IMR-90 (cell line): ENCODE measurements around the gene GIPC3. TPM values are rescaled to one million over a fixed set of nuclear protein-coding genes. Genes with fewer than 3 reads are reported as not detected.

ENCODE experiments used
- ATAC-seq: fragments of 200-7000 bp; cut with Tn5 transposase; 2 replicates; pipeline ENCODE4 v1.9.1; 2020; ENCODE audit warnings: low read depth, mild to moderate bottlenecking, moderate library complexity
- BruUV-seq: library from RNA; stranded (reverse); fragments of 400-500 nt; replicated peaks from 2 replicates; lab custom pipeline; 2021; lab: Mats Ljungman, UMichigan
- CTCF ChIA-PET: fragments of 300-600 bp; formaldehyde crosslinking; extraction: SDS; loops from one replicate; lab custom pipeline; 2021; ENCODE audit warnings: antibody characterized with exemption; lab: Yijun Ruan, JAX
- POLR2A ChIA-PET: fragments of 300-600 bp; sonication (Branson Sonifier 250); formaldehyde crosslinking; loops from one replicate; lab custom pipeline; 2022; ENCODE audit warnings: antibody characterized with exemption; ENCODE audit not compliant: unreplicated experiment; lab: Charles Lee
- DNase-seq: peaks from one replicate; pipeline ENCODE4 v3.0.0; 2013
- H2AFZ ChIP-seq: replicated peaks from 2 replicates; pipeline ENCODE3; 2013; ENCODE audit warnings: low read length, mild to moderate bottlenecking; ENCODE audit not compliant: poor library complexity
- H2AK5ac ChIP-seq: 2 replicates; pipeline ENCODE4 v1.6.1; 2013; ENCODE audit warnings: low read depth, low read length, inconsistent platforms
- H2AK9ac ChIP-seq: replicated peaks from 2 replicates; pipeline ENCODE3; 2013; ENCODE audit warnings: mild to moderate bottlenecking, low read depth, low read length, moderate library complexity; ENCODE audit not compliant: poor library complexity
- H2BK120ac ChIP-seq: 2 replicates; pipeline ENCODE4 v1.6.1; 2013; ENCODE audit warnings: low read depth, low read length, inconsistent platforms
- H2BK15ac ChIP-seq: 3 replicates; pipeline ENCODE4 v1.6.1; 2013; ENCODE audit warnings: low read depth, low read length, inconsistent platforms
- H2BK20ac ChIP-seq: 2 replicates; pipeline ENCODE4 v1.6.1; 2013; ENCODE audit warnings: low read depth, mild to moderate bottlenecking, inconsistent platforms, low read length, moderate library complexity
- H2BK5ac ChIP-seq: 2 replicates; pipeline ENCODE4 v1.6.1; 2013; ENCODE audit warnings: mild to moderate bottlenecking, low read depth, low read length, inconsistent platforms; ENCODE audit not compliant: poor library complexity, severe bottlenecking
- H3K14ac ChIP-seq: replicated peaks from 2 replicates; pipeline ENCODE4 v1.6.1; 2013; ENCODE audit warnings: low read depth, low read length, inconsistent platforms
- H3K18ac ChIP-seq: 2 replicates; pipeline ENCODE4 v1.6.1; 2013; ENCODE audit warnings: low read depth, low read length, control low read depth
- H3K23ac ChIP-seq: 2 replicates; pipeline ENCODE4 v1.6.1; 2013; ENCODE audit warnings: low read depth, low read length, inconsistent platforms
- H3K27ac ChIP-seq: 2 replicates; pipeline ENCODE4 v1.5.1; 2013; ENCODE audit warnings: mild to moderate bottlenecking, control low read depth, low read length; ENCODE audit not compliant: insufficient read depth
- H3K27me3 ChIP-seq: 2 replicates; pipeline ENCODE4 v1.6.1; 2013; ENCODE audit warnings: low read length; ENCODE audit not compliant: control insufficient read depth, insufficient read depth
- H3K36me3 ChIP-seq: 2 replicates; pipeline ENCODE4 v1.6.1; 2013; ENCODE audit warnings: low read length, mixed read lengths; ENCODE audit not compliant: control insufficient read depth, insufficient read depth
- H3K4ac ChIP-seq: 2 replicates; pipeline ENCODE4 v1.6.1; 2013; ENCODE audit warnings: low read depth, low read length, inconsistent platforms
- H3K4me1 ChIP-seq: 2 replicates; pipeline ENCODE4 v1.6.1; 2013; ENCODE audit warnings: low read length, mixed read lengths; ENCODE audit not compliant: control insufficient read depth, insufficient read depth
- H3K4me2 ChIP-seq: 2 replicates; pipeline ENCODE4 v1.6.1; 2013; ENCODE audit warnings: low read depth, mild to moderate bottlenecking, control low read depth, low read length, moderate library complexity
- H3K4me3 ChIP-seq: 2 replicates; pipeline ENCODE4 v1.5.1; 2013; ENCODE audit warnings: low read depth, mild to moderate bottlenecking, control low read depth, low read length, moderate library complexity; ENCODE audit not compliant: insufficient read depth
- H3K56ac ChIP-seq: 2 replicates; pipeline ENCODE4 v1.6.1; 2013; ENCODE audit warnings: low read length, inconsistent platforms; ENCODE audit not compliant: insufficient read depth; ENCODE audit errors: extremely low read depth
- H3K79me1 ChIP-seq, 2 experiments: 2 replicates each; pipeline ENCODE4 v1.6.1; 2013; ENCODE audit warnings: low read length in 2 of 2, inconsistent platforms in 1 of 2, low read depth in 1 of 2
- H3K9ac ChIP-seq: 2 replicates; pipeline ENCODE4 v1.6.1; 2013; ENCODE audit warnings: low read depth, low read length, control low read depth
- H3K9me1 ChIP-seq: 2 replicates; pipeline ENCODE4 v1.6.1; 2013; ENCODE audit warnings: low read length, inconsistent platforms; ENCODE audit not compliant: insufficient read depth
- H3K9me3 ChIP-seq: 2 replicates; pipeline ENCODE4 v1.6.1; 2013; ENCODE audit warnings: low read length; ENCODE audit not compliant: control insufficient read depth, insufficient read depth
- H4K20me1 ChIP-seq: 2 replicates; pipeline ENCODE4 v1.6.1; 2013; ENCODE audit warnings: low read length, inconsistent platforms; ENCODE audit not compliant: insufficient read depth
- H4K5ac ChIP-seq: 2 replicates; pipeline ENCODE4 v1.6.1; 2013; ENCODE audit warnings: mild to moderate bottlenecking, low read depth, low read length, control low read depth
- H4K8ac ChIP-seq, 2 experiments: 2 replicates each; pipeline ENCODE4 v1.6.1; 2013; ENCODE audit warnings: low read depth in 2 of 2, low read length in 2 of 2, control low read depth in 1 of 2, inconsistent platforms in 1 of 2
- H4K91ac ChIP-seq: 2 replicates; pipeline ENCODE4 v1.6.1; 2013; ENCODE audit warnings: low read depth, low read length, inconsistent platforms; ENCODE audit not compliant: insufficient read depth
- CEBPB ChIP-seq: IDR thresholded peaks from 2 replicates; pipeline ENCODE4 v1.6.1; 2012; ENCODE audit warnings: low read depth, low read length, improper control_type of control experiment
- CTCF ChIP-seq: conservative IDR thresholded peaks from 2 replicates; pipeline ENCODE4 v1.5.1; 2012; ENCODE audit warnings: mild to moderate bottlenecking, low read depth, low read length, improper control_type of control experiment
- FOS ChIP-seq: fragments of 150-350 bp; IDR thresholded peaks from 2 replicates; pipeline ENCODE4 v1.6.1; 2016; ENCODE audit warnings: low read depth, low read length
- MXI1 ChIP-seq: IDR thresholded peaks from 2 replicates; pipeline ENCODE4 v1.6.1; 2012; ENCODE audit warnings: low read depth, mild to moderate bottlenecking, low read length, moderate library complexity, borderline replicate concordance
- RAD21 ChIP-seq: IDR thresholded peaks from 2 replicates; pipeline ENCODE4 v1.6.1; 2012; ENCODE audit warnings: low read length, improper control_type of control experiment
- RCOR1 ChIP-seq: IDR thresholded peaks from 2 replicates; pipeline ENCODE4 v1.6.1; 2012; ENCODE audit warnings: mild to moderate bottlenecking, low read length, improper control_type of control experiment; ENCODE audit not compliant: insufficient replicate concordance
- RFX5 ChIP-seq: IDR thresholded peaks from 2 replicates; pipeline ENCODE4 v1.8.0; 2012; ENCODE audit warnings: low read depth, mild to moderate bottlenecking, low read length, moderate library complexity
- WGBS, 2 experiments: methylation state at CpG; one replicate each; pipeline versions ENCODE4 v1.1.5 to v1.1.7; 2013; ENCODE audit warnings: missing lambda C conversion rate in 2 of 2; ENCODE audit not compliant: insufficient read length in 1 of 2; ENCODE audit errors: extremely low coverage in 2 of 2; 5-methylcytosine and 5-hydroxymethylcytosine counted together
- dilution Hi-C: fragments of 300-500 bp; cut with HindIII; formaldehyde crosslinking; loops from one replicate; pipeline ENCODE4 v1.14.3; 2018; ENCODE audit warnings: low sequenced_read_pairs; ENCODE audit not compliant: unreplicated experiment
- in situ Hi-C: fragments of 300-500 bp; cut with MboI; formaldehyde crosslinking; loops from 3 replicates; pipeline ENCODE4 v1.14.3; 2019; ENCODE audit warnings: low sequenced_read_pairs, inconsistent platforms, mixed read lengths
- intact Hi-C: fragments of 100-400 bp; cut with micrococcal nuclease; formaldehyde crosslinking; loops from 2 replicates; pipeline ENCODE4 v1.10.0; 2022
- polyA plus RNA-seq, 3 experiments: library from polyadenylated mRNA; depleted of rRNA; stranded (reverse); fragments of >200 nt; gene quantifications; 2 replicates each; pipeline ENCODE4 v1.2.3, GENCODE V29; 2012; ENCODE audit warnings: low replicate concordance in 1 of 3
- total RNA-seq: library from RNA; depleted of rRNA; stranded (reverse); fragments of >200 nt; gene quantifications from 2 replicates; pipeline ENCODE4 v1.2.3, GENCODE V29; 2012
- TF ChIP-seq, protein P1 (sequence below): fragments of 150-350 bp; IDR thresholded peaks from 2 replicates; pipeline ENCODE4 v1.6.1; 2017; ENCODE audit warnings: mild to moderate bottlenecking, antibody characterized with exemption, low read length, low read depth

The GIPC3 gene
- total and polyA plus RNA-seq, 2 of the 4 experiments (the other 2 are of a cell fraction), result under 0.01 to 0.36 TPM

GRCh38 chr19:3622224-3622623 is 36.9 kb downstream of the GIPC3 start:
- Histone ChIP-seq H2AK5ac (no peak overlapping the region), H2AK9ac (no peak overlapping the region), H3K23ac (no peak overlapping the region), H2BK15ac (no peak overlapping the region), H3K18ac (no peak overlapping the region), H3K36me3 (peaks cover 24% of the 10 kb centered on the region), H4K8ac (no peak overlapping the region), H3K56ac (no peak overlapping the region), H4K5ac (no peak overlapping the region), H3K4ac (no peak overlapping the region), H4K20me1 (peaks cover 26% of the 10 kb centered on the region), H3K27ac (no peak overlapping the region), H2BK5ac (no peak overlapping the region), H3K14ac (no peak overlapping the region), H3K9me1 (peaks cover under 1% of the 10 kb centered on the region; the same call in 1 of the 2 replicates), H3K27me3 (no peaks in the 10 kb centered on the region), H3K9me3 (no peaks in the 10 kb centered on the region), H2AFZ (no peak overlapping the region), H4K91ac (no peak overlapping the region), H3K4me1 (peaks cover 8% of the 10 kb centered on the region), H3K9ac (no peak overlapping the region), H3K79me1 (peaks cover 14 to 42% of the 10 kb centered on the region in 2 experiments; a peak in 3 of 4 replicates), H2BK20ac (no peak overlapping the region), H2BK120ac (no peak overlapping the region), H3K4me3 (no peak overlapping the region), H3K4me2 (no peak overlapping the region)
- TF ChIP-seq MXI1 (no peak), CEBPB (no peak), CTCF (no peak), RFX5 (no peak), RAD21 (no peak), FOS (no peak), RCOR1 (no peak)
- TF ChIP-seq, protein P1, sequence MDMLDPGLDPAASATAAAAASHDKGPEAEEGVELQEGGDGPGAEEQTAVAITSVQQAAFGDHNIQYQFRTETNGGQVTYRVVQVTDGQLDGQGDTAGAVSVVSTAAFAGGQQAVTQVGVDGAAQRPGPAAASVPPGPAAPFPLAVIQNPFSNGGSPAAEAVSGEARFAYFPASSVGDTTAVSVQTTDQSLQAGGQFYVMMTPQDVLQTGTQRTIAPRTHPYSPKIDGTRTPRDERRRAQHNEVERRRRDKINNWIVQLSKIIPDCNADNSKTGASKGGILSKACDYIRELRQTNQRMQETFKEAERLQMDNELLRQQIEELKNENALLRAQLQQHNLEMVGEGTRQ, result no peak
- no TSS peak for BruUV-seq
- ChIA-PET POLR2A (no interaction called here), CTCF (no interaction called here)
- dilution Hi-C loops, result no loop called here
- in situ Hi-C loops, result loop anchor here (25.0 kb wide), 1 partner anchor 310 kb away; no protein-coding TSS in a partner anchor
- DNase-seq, result no peak
- intact Hi-C loops, result no loop called here
- ATAC-seq, result no peak
- WGBS, 2 experiments, result no CpG with 5 or more reads among the region's 12 CpGs
